Small intestine (tissue), 7 donors: ENCODE measurements around the gene NUDT1. TPM values are rescaled to one million over a fixed set of nuclear protein-coding genes. Genes with fewer than 3 reads are reported as not detected.

Experiments used
- DNase-seq, 2 donors: peaks; one replicate each; pipeline versions ENCODE4 v3.0.0 to v3.0.0-alpha.2; 2013
- FAIRE-seq: peaks from 2 replicates; lab custom pipeline; 2012; peaks lifted over from hg19 to GRCh38; lab: Jason Lieb, UNC
- H3K27ac ChIP-seq, 3 donors: one replicate each; pipeline ENCODE4 v1.5.1; 2013; ENCODE audit warnings: low read length in 2 of 3, mild to moderate bottlenecking in 2 of 3, control low read depth in 1 of 3, inconsistent platforms in 1 of 3, low read depth in 1 of 3, moderate library complexity in 1 of 3
- H3K27me3 ChIP-seq, 3 donors: one replicate each; pipeline ENCODE4 v1.6.1; 2013; ENCODE audit warnings: low read length in 3 of 3, inconsistent platforms in 1 of 3; ENCODE audit not compliant: control insufficient read depth in 3 of 3, insufficient read depth in 3 of 3
- H3K36me3 ChIP-seq, 3 donors: one replicate each; pipeline ENCODE4 v1.6.1; 2013; ENCODE audit warnings: low read length in 3 of 3, inconsistent platforms in 1 of 3, low read depth in 1 of 3, mild to moderate bottlenecking in 1 of 3, moderate library complexity in 1 of 3; ENCODE audit not compliant: control insufficient read depth in 3 of 3, insufficient read depth in 2 of 3
- H3K4me1 ChIP-seq, 3 donors: one replicate each; pipeline ENCODE4 v1.6.1; 2013; ENCODE audit warnings: low read length in 2 of 3, inconsistent platforms in 1 of 3, low read depth in 1 of 3, mild to moderate bottlenecking in 1 of 3, moderate library complexity in 1 of 3; ENCODE audit not compliant: control insufficient read depth in 3 of 3, insufficient read depth in 2 of 3
- H3K4me3 ChIP-seq, 3 donors: one replicate each; pipeline ENCODE4 v1.5.1; 2013; ENCODE audit warnings: low read length in 3 of 3, control low read depth in 1 of 3, inconsistent platforms in 1 of 3, low read depth in 1 of 3, mild to moderate bottlenecking in 1 of 3, moderate library complexity in 1 of 3
- H3K9me3 ChIP-seq, 2 donors: one replicate each; pipeline ENCODE4 v1.6.1; 2013; ENCODE audit warnings: low read depth in 1 of 2, low read length in 1 of 2; ENCODE audit not compliant: control insufficient read depth in 2 of 2, insufficient read depth in 1 of 2
- WGBS, 3 donors: extraction: QIAGEN DNeasy Blood & Tissue Kit; methylation state at CpG; one replicate each; pipeline ENCODE4 v1.1.7; 2013; 5-methylcytosine and 5-hydroxymethylcytosine counted together
- polyA plus RNA-seq, 4 donors: library from polyadenylated mRNA; stranded (reverse) in 3 of 4; unstranded in 1 of 4; fragments of 200-250 nt in 3 of 4; fragments of 120-200 nt in 1 of 4; gene quantifications; one replicate each; pipeline versions ENCODE4 v1.2.1 to v1.2.3, GENCODE V29; 2013
- donor health status: healthy with polysubstance abuse.
- donor health status: control.
- donor health status: control.
- donor health status: Bipolar disorder and iron deficiency.
- donor health status: healthy.

The NUDT1 gene
- polyA plus RNA-seq, 4 donors: 22.1 to 39.6 (median 22.4) TPM

DNA sequence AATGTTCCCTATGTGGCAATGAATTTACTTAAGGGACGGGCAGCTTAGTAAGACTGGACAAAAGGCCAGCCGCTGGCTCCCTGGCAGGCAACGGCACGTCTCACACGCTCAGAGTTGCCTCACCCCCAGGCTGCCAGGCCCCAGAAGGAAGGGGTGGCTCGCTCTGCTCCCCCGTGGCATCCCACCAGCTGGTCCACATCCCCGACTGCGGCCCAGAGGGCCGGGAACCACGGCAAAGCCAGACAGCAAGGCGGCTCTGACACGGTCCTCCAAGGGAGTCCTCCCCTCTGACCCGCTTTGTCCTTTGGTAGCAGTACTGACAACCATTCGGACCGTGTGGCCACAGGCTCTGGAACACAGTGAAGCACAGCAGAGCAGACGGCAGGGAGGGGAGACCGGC is 34.1 kb downstream of the NUDT1 start:
- no peaks in the 10 kb centered on the region for H3K9me3 ChIP-seq
- H3K4me1 ChIP-seq: peaks cover 0 to 19% (median 0%) of the 10 kb centered on the region in 3 donors
- no peaks in the 10 kb centered on the region for H3K27me3 ChIP-seq
- no peak for DNase-seq
- FAIRE-seq: no peak
- no peak overlapping the region for H3K27ac ChIP-seq
- peaks cover 0 to 69% (median 4%) of the 10 kb centered on the region in 3 donors for H3K36me3 ChIP-seq
- H3K4me3 ChIP-seq: no peak overlapping the region
- WGBS, 3 donors: 93 to 95% (median 93%) methylated on average over 18 of the region's 18 CpGs

- no peak for DNase-seq
- WGBS, 3 donors: 94 to 96% (median 94%) methylated on average over 11 of the region's 11 CpGs
- Histone ChIP-seq H3K4me1 (peaks cover 0 to 30% (median 4%) of the 10 kb centered on the region in 3 donors), H3K27me3 (no peaks in the 10 kb centered on the region), H3K36me3 (peaks cover 0 to 52% (median 4%) of the 10 kb centered on the region in 3 donors), H3K27ac (no peak overlapping the region), H3K4me3 (no peak overlapping the region), H3K9me3 (no peaks in the 10 kb centered on the region)
- FAIRE-seq: no peak
Observed at GRCh38 chr7:2278026-2278425, 36.0 kb downstream of the NUDT1 start.

- 15 to 39% (median 24%) methylated on average over 4 of the region's 4 CpGs for WGBS, 3 donors
- H3K27me3 ChIP-seq: no peaks in the 10 kb centered on the region
- H3K27ac ChIP-seq: peak overlapping the region in 1 of 3 donors; percentile 71
- no peaks in the 10 kb centered on the region for H3K9me3 ChIP-seq
- H3K4me1 ChIP-seq: peaks cover 0 to 30% (median 4%) of the 10 kb centered on the region in 3 donors
- FAIRE-seq: no peak
- no peak overlapping the region for H3K4me3 ChIP-seq
- H3K36me3 ChIP-seq: peaks cover 0 to 42% (median 4%) of the 10 kb centered on the region in 3 donors
- DNase-seq: peak; percentile 13 to 38
Observed at GRCh38 chr7:2279896-2280295, 37.9 kb downstream of the NUDT1 start.

DNA sequence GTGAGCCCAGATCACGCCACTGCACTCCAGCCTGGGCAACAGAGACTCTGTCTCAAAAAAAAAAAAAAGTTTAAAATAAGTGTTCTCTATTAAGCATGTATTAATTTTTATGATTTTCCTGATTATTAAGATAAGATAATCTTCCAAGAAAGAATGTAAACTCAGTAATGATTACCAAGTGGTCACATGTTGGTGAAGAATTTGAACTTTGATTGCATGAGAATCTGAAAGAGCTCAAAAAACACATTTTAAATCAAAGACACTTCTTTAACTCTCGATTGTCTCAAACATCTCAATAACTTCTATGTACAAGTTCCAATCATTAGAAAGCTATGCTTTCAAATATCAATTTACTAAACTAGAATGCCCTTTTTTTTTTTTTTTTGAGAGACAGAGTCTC is 38.4 kb downstream of the NUDT1 start:
- DNase-seq (peak; percentile 72 to 75), FAIRE-seq (peak; percentile 15)
- Histone ChIP-seq H3K4me3 (no peak overlapping the region), H3K9me3 (no peaks in the 10 kb centered on the region), H3K27ac (peak overlapping the region in 1 of 3 donors; percentile 71), H3K4me1 (peaks cover 0 to 30% (median 4%) of the 10 kb centered on the region in 3 donors), H3K36me3 (peaks cover 0 to 37% (median 4%) of the 10 kb centered on the region in 3 donors), H3K27me3 (no peaks in the 10 kb centered on the region)
- WGBS, 3 donors: 13 to 50% (median 30%) methylated on average over 2 of the region's 2 CpGs

DNA sequence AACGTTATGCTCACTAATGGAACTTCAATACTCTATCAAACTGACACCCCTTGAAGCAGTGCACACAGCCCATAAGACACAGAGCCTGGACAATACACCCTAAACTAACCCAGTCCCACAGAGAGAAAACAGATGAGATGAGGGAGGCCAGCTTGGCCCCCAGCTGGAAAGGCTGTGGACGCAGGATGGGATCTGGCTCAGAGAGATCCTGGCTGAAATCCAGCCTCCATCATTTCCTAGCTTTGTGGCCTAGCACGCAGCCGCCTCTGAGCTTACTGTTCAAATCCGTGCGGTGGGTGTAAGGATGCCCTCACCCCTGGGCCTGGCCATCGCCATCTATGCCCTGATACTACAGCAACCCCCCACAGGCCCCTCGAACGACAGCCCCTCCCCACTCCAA is 39.5 kb downstream of the NUDT1 start:
- 34 to 49% (median 39%) methylated on average over 8 to 9 of the region's 9 CpGs for WGBS, 3 donors
- no peaks in the 10 kb centered on the region for H3K27me3 ChIP-seq
- peaks cover 0 to 28% (median 4%) of the 10 kb centered on the region in 3 donors for H3K36me3 ChIP-seq
- H3K27ac ChIP-seq: peak overlapping the region in 1 of 3 donors; percentile 69
- DNase-seq: peak in 1 of 2 donors; percentile 34
- H3K4me1 ChIP-seq: peaks cover 0 to 30% (median 4%) of the 10 kb centered on the region in 3 donors
- no peak for FAIRE-seq
- H3K4me3 ChIP-seq: no peak overlapping the region
- no peaks in the 10 kb centered on the region for H3K9me3 ChIP-seq

DNA sequence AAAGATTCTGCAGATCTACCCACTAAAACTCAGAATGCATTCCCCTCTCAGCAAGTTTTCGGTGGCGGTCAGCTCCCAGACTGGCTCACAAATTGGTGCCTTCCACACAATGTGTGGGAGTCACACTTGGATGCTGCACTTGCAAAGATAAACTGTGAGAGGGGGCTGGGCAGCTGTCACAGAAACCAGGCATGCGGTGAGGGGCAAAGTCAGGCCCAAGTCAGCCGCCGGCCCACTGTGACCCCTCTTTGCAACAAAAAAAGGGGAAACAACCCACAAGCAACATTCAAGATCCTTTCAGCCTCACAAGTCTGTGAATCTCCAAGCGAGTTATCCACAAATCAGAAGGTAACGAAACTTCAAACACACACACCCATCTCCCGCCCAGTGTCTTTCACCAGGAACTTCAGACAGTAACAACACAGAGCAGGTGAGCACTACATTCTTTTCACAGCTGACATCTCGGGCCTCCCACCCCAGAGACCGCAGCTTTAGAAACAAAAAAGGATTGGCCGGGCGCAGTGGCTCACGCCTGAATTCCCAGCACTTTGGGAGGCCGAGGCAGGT is 40.2 kb downstream of the NUDT1 start:
- Histone ChIP-seq H3K4me3 (no peak overlapping the region), H3K36me3 (peaks cover 0 to 20% (median 0%) of the 10 kb centered on the region in 3 donors), H3K27ac (peak overlapping the region in 1 of 3 donors; percentile 69), H3K27me3 (no peaks in the 10 kb centered on the region), H3K4me1 (peaks cover 0 to 30% (median 4%) of the 10 kb centered on the region in 3 donors), H3K9me3 (no peaks in the 10 kb centered on the region)
- FAIRE-seq (no peak), DNase-seq (peak; percentile 7 to 35)
- 66 to 80% (median 74%) methylated on average over 14 of the region's 14 CpGs for WGBS, 3 donors

GRCh38 chr7:2283074-2283473 is 41.0 kb downstream of the NUDT1 start:
- DNase-seq (no peak), FAIRE-seq (no peak)
- Histone ChIP-seq H3K27ac (peak overlapping the region in 1 of 3 donors; percentile 4), H3K4me1 (peaks cover 0 to 30% (median 4%) of the 10 kb centered on the region in 3 donors), H3K27me3 (no peaks in the 10 kb centered on the region), H3K9me3 (no peaks in the 10 kb centered on the region), H3K36me3 (peaks cover 0 to 20% (median 0%) of the 10 kb centered on the region in 3 donors), H3K4me3 (no peak overlapping the region)
- 94 to 96% (median 95%) methylated on average over 13 to 18 of the region's 20 CpGs for WGBS, 3 donors

- Histone ChIP-seq H3K9me3 (no peaks in the 10 kb centered on the region), H3K4me3 (no peak overlapping the region), H3K4me1 (no peaks in the 10 kb centered on the region), H3K27ac (no peak overlapping the region), H3K36me3 (peaks cover 0 to 38% (median 0%) of the 10 kb centered on the region in 3 donors), H3K27me3 (no peaks in the 10 kb centered on the region)
- 91 to 96% (median 95%) methylated on average over 8 of the region's 8 CpGs for WGBS, 3 donors
- no peak for DNase-seq
- FAIRE-seq: no peak
Observed at GRCh38 chr7:2287745-2288144, 45.7 kb downstream of the NUDT1 start.
